K562 (cell line): ENCODE data around the gene LAX1. TPM values are rescaled to one million over a fixed set of nuclear protein-coding genes. Genes with fewer than 3 reads are reported as not detected.

Experiments
- ATAC-seq: fragments of 200-7000 bp; cut with Tn5 transposase; 3 replicates; pipeline ENCODE4 v1.9.1; 2020; ENCODE audit warnings: moderate library complexity
- BruUV-seq: library from RNA; stranded (reverse); fragments of 400-500 nt; replicated peaks from 2 replicates; lab custom pipeline; 2021; lab: Mats Ljungman, UMichigan
- CTCF ChIA-PET: fragments of 300-600 bp; formaldehyde crosslinking; extraction: SDS; loops from one replicate; lab custom pipeline; 2021; ENCODE audit warnings: low intra/inter-chr PET ratio; lab: Yijun Ruan, JAX
- POLR2A ChIA-PET: fragments of 300-600, 350-650 bp; sonication (Branson Sonifier 250); formaldehyde crosslinking; extraction: SDS; loops from one replicate; lab custom pipeline; 2021; ENCODE audit warnings: antibody characterized with exemption, inconsistent platforms; lab: Yijun Ruan, JAX
- DNase-seq, 4 experiments: peaks; one replicate each; pipeline versions ENCODE4 v3.0.0 to v3.0.0-alpha.2; 2011 to 2018; ENCODE audit warnings: low spot score in 3 of 4, mixed read lengths in 3 of 4; ENCODE audit errors: extremely low read depth in 1 of 4
- FAIRE-seq: peaks from 2 replicates; lab custom pipeline; 2011; peaks lifted over from hg19 to GRCh38; lab: Jason Lieb, UNC
- H2AFZ ChIP-seq: 2 replicates; pipeline ENCODE4 v1.6.0; 2011; ENCODE audit warnings: low read depth, low read length, control low read depth, inconsistent platforms
- H3K27ac ChIP-seq: fragments of 200-600 bp; 3 replicates; pipeline ENCODE4 v1.8.0; 2011; ENCODE audit warnings: low read depth, mild to moderate bottlenecking, control low read depth, inconsistent platforms, low read length, moderate library complexity, mixed read lengths; ENCODE audit errors: extremely low read depth
- H3K27me3 ChIP-seq, 2 experiments: fragments of 300-600 bp in 1 of 2; 2 replicates in 1 of 2; 3 replicates in 1 of 2; pipeline versions ENCODE4 v1.6.0 to v1.8.0; 2011; ENCODE audit warnings: inconsistent platforms in 2 of 2, low read length in 2 of 2, mild to moderate bottlenecking in 1 of 2, mixed read lengths in 1 of 2, moderate library complexity in 1 of 2; ENCODE audit not compliant: control insufficient read depth in 2 of 2, insufficient read depth in 2 of 2
- H3K36me3 ChIP-seq: fragments of 300-600 bp; 3 replicates; pipeline ENCODE4 v1.8.0; 2011; ENCODE audit warnings: mild to moderate bottlenecking, low read length, inconsistent platforms; ENCODE audit not compliant: control insufficient read depth, insufficient read depth
- H3K4me1 ChIP-seq, 2 experiments: fragments of 200-600 bp in 1 of 2; replicated peaks in 1 of 2; 2 replicates in 1 of 2; 3 replicates in 1 of 2; pipeline versions ENCODE4 v1.5.1 to v1.8.0; 2011; ENCODE audit warnings: inconsistent platforms in 2 of 2, low read length in 2 of 2, mild to moderate bottlenecking in 1 of 2, mixed read lengths in 1 of 2, moderate library complexity in 1 of 2; ENCODE audit not compliant: control insufficient read depth in 2 of 2, insufficient read depth in 2 of 2
- H3K4me2 ChIP-seq: 2 replicates; pipeline ENCODE4 v1.6.1; 2011; ENCODE audit warnings: low read length, control low read depth, inconsistent platforms, mixed read lengths; ENCODE audit not compliant: insufficient read depth
- H3K4me3 ChIP-seq: fragments of 200-600 bp; sonication (generic), shearing (Covaris generic); 2 replicates; pipeline ENCODE4 v1.5.1; 2016; ENCODE audit warnings: control low read depth, inconsistent platforms
- H3K79me2 ChIP-seq: fragments of 200-600 bp; 3 replicates; pipeline ENCODE4 v1.8.0; 2011; ENCODE audit warnings: low read length, inconsistent platforms; ENCODE audit not compliant: control insufficient read depth, insufficient read depth
- H3K9ac ChIP-seq, 2 experiments: 2 replicates each; pipeline versions ENCODE4 v1.6.0 to v1.6.1; 2011; ENCODE audit warnings: low read depth in 2 of 2, low read length in 2 of 2, control low read depth in 1 of 2, inconsistent platforms in 1 of 2, mild to moderate bottlenecking in 1 of 2, mixed read lengths in 1 of 2; ENCODE audit not compliant: insufficient read depth in 1 of 2
- H3K9me1 ChIP-seq: one replicate; pipeline ENCODE4 v1.6.0; 2011; ENCODE audit warnings: inconsistent platforms, mild to moderate bottlenecking, low read length, moderate library complexity; ENCODE audit not compliant: control insufficient read depth, insufficient read depth
- H3K9me3 ChIP-seq: replicated peaks from 2 replicates; pipeline ENCODE4 v1.5.1; 2011; ENCODE audit warnings: low read depth, low read length, inconsistent platforms; ENCODE audit not compliant: control insufficient read depth, insufficient read depth
- H4K20me1 ChIP-seq: replicated peaks from 2 replicates; pipeline ENCODE4 v1.6.1; 2011; ENCODE audit warnings: low read length, inconsistent platforms, mixed read lengths; ENCODE audit not compliant: control insufficient read depth, insufficient read depth
- ARHGAP35 ChIP-seq: fragments of 450-650 bp; IDR thresholded peaks from 2 replicates; pipeline ENCODE4 v1.6.1; 2018; ENCODE audit not compliant: partially characterized antibody
- CXXC5 ChIP-seq: fragments of 250-450 bp; sonication (Bioruptor Pico); IDR thresholded peaks from 2 replicates; pipeline ENCODE4 v1.8.0; 2022; ENCODE audit warnings: inconsistent platforms, mild to moderate bottlenecking, moderate library complexity
- EP400 ChIP-seq: fragments of 450-650 bp; IDR thresholded peaks from 2 replicates; pipeline ENCODE4 v1.6.1; 2017; ENCODE audit warnings: antibody characterized with exemption, mild to moderate bottlenecking, moderate library complexity
- FOXA1 ChIP-seq: fragments of 450-650 bp; IDR thresholded peaks from 2 replicates; pipeline ENCODE4 v1.6.1; 2016; ENCODE audit warnings: mild to moderate bottlenecking, borderline replicate concordance
- SMAD2 ChIP-seq: fragments of 150-350 bp; IDR thresholded peaks from 2 replicates; pipeline ENCODE4 v1.6.1; 2014; ENCODE audit warnings: low read depth, mild to moderate bottlenecking, low read length
- TARDBP ChIP-seq: fragments of 450-650 bp; IDR thresholded peaks from 2 replicates; pipeline ENCODE4 v1.6.1; 2016
- TEAD1 ChIP-seq, 2 experiments: fragments of 450-650 bp in 1 of 2; sonication (generic) in 1 of 2; formaldehyde crosslinking; IDR thresholded peaks; 2 replicates each; pipeline versions ENCODE4 v1.4.0 to v1.8.0; 2020 to 2022; ENCODE audit warnings: mild to moderate bottlenecking in 2 of 2, missing genetic modification reagents in 1 of 2
- TEAD2 ChIP-seq: fragments of 450-650 bp; IDR thresholded peaks from 2 replicates; pipeline ENCODE4 v1.6.1; 2016; ENCODE audit warnings: missing genetic modification characterization, control low read depth, missing compliant biosample characterization
- THRAP3 ChIP-seq: fragments of 450-650 bp; IDR thresholded peaks from 2 replicates; pipeline ENCODE4 v1.6.1; 2016; ENCODE audit warnings: mild to moderate bottlenecking, inconsistent platforms, borderline replicate concordance
- ZNF274 ChIP-seq: IDR thresholded peaks from 2 replicates; pipeline ENCODE4 v1.6.1; 2011; ENCODE audit warnings: low read depth, mild to moderate bottlenecking, low read length, moderate library complexity, borderline replicate concordance
- ZNF3 ChIP-seq: fragments of 250-450 bp; sonication (Bioruptor Pico); IDR thresholded peaks from 2 replicates; pipeline ENCODE4 v1.5.0; 2021; ENCODE audit warnings: mild to moderate bottlenecking, moderate library complexity
- ZNF695 ChIP-seq: fragments of 450-650 bp; formaldehyde crosslinking; IDR thresholded peaks from 2 replicates; pipeline ENCODE4 v1.4.0; 2020; ENCODE audit warnings: mild to moderate bottlenecking, moderate library complexity
- WGBS: fragments of 100-300 bp; shearing (Covaris generic); methylation state at CpG from one replicate; pipeline ENCODE4 v1.1.6; 2016; ENCODE audit warnings: low coverage, mixed read lengths; ENCODE audit not compliant: insufficient coverage; ENCODE audit errors: missing lambda C conversion rate; 5-methylcytosine and 5-hydroxymethylcytosine counted together
- in situ Hi-C: fragments of 300-500 bp; cut with MboI; formaldehyde crosslinking; loops from 4 replicates; pipeline ENCODE4 v1.15.0; 2018; ENCODE audit warnings: inconsistent platforms, mixed read lengths
- intact Hi-C: fragments of 100-400 bp; cut with micrococcal nuclease; formaldehyde crosslinking; loops from 2 replicates; pipeline ENCODE4 v1.14.2; 2022
- polyA plus RNA-seq, 8 experiments: library from polyadenylated mRNA; depleted of rRNA in 4 of 8; stranded (reverse) in 5 of 8; unstranded in 3 of 8; fragments of >200 nt; fragmentation: Nextera tagmentation in 2 of 8; fragmentation: Illumina TruSeq in 1 of 8; extraction: Ambion mirVana in 2 of 8; extraction: Trizol in 1 of 8; gene quantifications; 2 replicates each; pipeline versions ENCODE4 v1.2.1 to v1.2.3, GENCODE V29; 2011 to 2014; ENCODE audit warnings: inconsistent platforms in 1 of 8, missing spikeins in 1 of 8
- total RNA-seq, 7 experiments: library from RNA; depleted of rRNA in 6 of 7; stranded (reverse); fragments of >200 nt in 6 of 7; fragmentation: Illumina TruSeq in 2 of 7; extraction: Trizol in 2 of 7; gene quantifications; 2 replicates each; pipeline versions ENCODE4 v1.2.1 to v1.2.3, GENCODE V29; 2011 to 2021; ENCODE audit warnings: low replicate concordance in 1 of 7

LAX1 gene
- total and polyA plus RNA-seq, 9 of the 15 experiments (the other 6 are each of a cell fraction or from before 2014, with no cell fraction given) = not detected

DNA sequence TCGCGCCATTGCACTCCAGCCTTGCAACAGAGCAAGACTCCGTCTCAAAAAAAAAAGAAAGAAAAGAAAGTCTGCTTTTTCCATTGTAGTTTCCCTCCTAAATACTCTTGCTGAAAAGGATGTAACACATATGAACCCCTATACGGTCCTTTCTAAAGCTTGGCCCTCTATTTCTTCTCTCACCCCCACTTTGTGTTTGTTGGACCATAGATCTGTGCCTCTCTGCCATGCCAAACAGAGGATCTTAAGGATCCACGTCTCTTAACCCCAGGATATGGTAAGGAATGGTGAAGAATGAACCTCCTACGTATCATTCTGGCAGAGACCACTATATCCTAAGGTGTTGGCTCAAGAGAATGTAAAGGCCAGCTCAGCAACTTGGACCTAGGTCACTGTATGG, 18.7 kb upstream of the LAX1 start:
- CTCF ChIA-PET = no interaction called here

DNA sequence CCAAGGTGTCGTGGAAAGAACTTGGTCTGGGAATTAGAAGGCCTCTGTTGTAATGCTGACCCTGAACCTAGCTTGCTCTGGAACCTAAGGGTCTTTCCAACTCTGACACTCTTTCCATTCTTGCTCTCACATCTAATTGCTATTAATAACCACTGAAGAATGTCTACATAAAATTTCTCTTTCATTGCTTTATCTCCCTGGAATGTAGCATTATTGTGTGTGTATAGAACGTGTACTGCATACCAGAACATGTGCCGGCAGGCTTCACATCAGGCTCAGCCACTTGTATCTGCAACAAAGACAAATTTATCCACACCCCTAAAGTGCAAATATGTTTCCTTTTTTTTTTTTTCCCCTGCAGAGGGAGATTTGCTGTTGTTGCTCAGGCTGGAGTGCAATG, 13.9 kb upstream of the LAX1 start:
- no peak overlapping the region for H3K9ac ChIP-seq
- CTCF ChIA-PET = no interaction called here
- TF ChIP-seq FOXA1 (no peak), TARDBP (no peak), EP400 (no peak), ZNF274 (no peak), ZNF3 (CRISPR knock-in tag) (no peak), SMAD2 (no peak), TEAD2 (tag) (no peak), ARHGAP35 (no peak), THRAP3 (no peak), CXXC5 (CRISPR knock-in tag) (no peak)

More for the DNA sequence above, 18.7 kb upstream of the LAX1 start:
- H3K36me3 ChIP-seq = no peaks in the 10 kb centered on the region
- 57% methylated on average over 6 of the region's 6 CpGs for WGBS
- intact Hi-C loops (no loop called here), in situ Hi-C loops (no loop called here)
- POLR2A ChIA-PET = interaction anchor here (0.5 to 1.2 kb wide), 5 partner anchors 13 to 580 kb away, joined by 3 to 4 read pairs (median 3); no protein-coding TSS in a partner anchor
- H3K27me3 ChIP-seq = no peaks in the 10 kb centered on the region
- H3K9me1 ChIP-seq = no peaks in the 10 kb centered on the region
- no peak overlapping the region for H3K4me3 ChIP-seq
- no peak overlapping the region for H2AFZ ChIP-seq
- H3K9ac ChIP-seq = no peak overlapping the region
- H3K4me1 ChIP-seq = no peaks in the 10 kb centered on the region
- TF ChIP-seq TARDBP (no peak), TEAD1 (CRISPR knock-in tag; IDR thresholded peaks at IDR 0.05) (no peak), ZNF695 (CRISPR knock-in tag) (no peak)
- DNase-seq (no peak), FAIRE-seq (no peak), ATAC-seq (no peak)
- H3K9me3 ChIP-seq = no peaks in the 10 kb centered on the region
- no peak overlapping the region for H3K27ac ChIP-seq
- no peaks in the 10 kb centered on the region for H3K79me2 ChIP-seq
- H3K4me2 ChIP-seq = no peak overlapping the region
- H4K20me1 ChIP-seq = no peaks in the 10 kb centered on the region
- BruUV-seq = no TSS peak

More for the DNA sequence above, 13.9 kb upstream of the LAX1 start:
- no TSS peak for BruUV-seq
- intact Hi-C loops (no loop called here), in situ Hi-C loops (no loop called here)
- Histone ChIP-seq H3K79me2 (no peaks in the 10 kb centered on the region), H3K9me1 (no peaks in the 10 kb centered on the region), H3K36me3 (no peaks in the 10 kb centered on the region), H4K20me1 (no peaks in the 10 kb centered on the region), H3K4me3 (no peak overlapping the region), H2AFZ (no peak overlapping the region), H3K9me3 (no peaks in the 10 kb centered on the region), H3K27ac (no peak overlapping the region), H3K27me3 (no peaks in the 10 kb centered on the region), H3K4me1 (peaks cover 0 to 3% of the 10 kb centered on the region in 2 experiments; a peak in 1 of 5 replicates), H3K4me2 (no peak overlapping the region)
- POLR2A ChIA-PET = interaction anchor here (0.9 kb wide), 2 partner anchors 9 to 19 kb away, joined by 3 to 4 read pairs; no protein-coding TSS in a partner anchor
- 66% methylated on average over 3 of the region's 3 CpGs for WGBS
- FAIRE-seq = no peak
- ATAC-seq = no peak
- DNase-seq = no peak
